HepG2 (cell line): ENCODE data around the gene PHLDB1. TPM values are rescaled to one million over a fixed set of nuclear protein-coding genes. Genes with fewer than 3 reads are reported as not detected.
"Not testable (repeated sequence)": the region's sequence is repeated elsewhere in the genome, so short reads cannot be mapped to it uniquely, and the experiment has no call there.

ENCODE experiments used
- ATAC-seq: fragments of 200-7000 bp; cut with Tn5 transposase; 3 replicates; pipeline ENCODE4 v1.9.1; 2020; ENCODE audit warnings: mild to moderate bottlenecking, moderate library complexity
- BruUV-seq: library from RNA; stranded (reverse); fragments of 400-500 nt; replicated peaks from 2 replicates; lab custom pipeline; 2021; lab: Mats Ljungman, UMichigan
- CTCF ChIA-PET: fragments of 300-600 bp; formaldehyde crosslinking; extraction: SDS; loops from one replicate; lab custom pipeline; 2021; ENCODE audit warnings: low total read pairs, inconsistent platforms, low intra/inter-chr PET ratio; lab: Yijun Ruan, JAX
- POLR2A ChIA-PET: fragments of 350-600 bp; sonication (Branson Sonifier 250); formaldehyde crosslinking; loops from one replicate; lab custom pipeline; 2020; ENCODE audit warnings: antibody characterized with exemption, inconsistent platforms; lab: Yijun Ruan, JAX
- DNase-seq: peaks from one replicate; pipeline ENCODE4 v3.0.0-alpha.2; 2015; ENCODE audit warnings: low spot score
- FAIRE-seq: peaks from 3 replicates; lab custom pipeline; 2011; peaks lifted over from hg19 to GRCh38; lab: Jason Lieb, UNC
- H2AFZ ChIP-seq: one replicate; pipeline ENCODE4 v1.6.1; 2011; ENCODE audit warnings: low read length, inconsistent platforms
- H3K27ac ChIP-seq: fragments of 300-600 bp; 3 replicates; pipeline ENCODE4 v1.8.0; 2011; ENCODE audit warnings: mixed run types, mild to moderate bottlenecking, mixed read lengths, low read length, inconsistent platforms; ENCODE audit not compliant: insufficient read depth; ENCODE audit errors: extremely low read length
- H3K27me3 ChIP-seq, 2 experiments: fragments of 200-600 bp in 1 of 2; 2 replicates in 1 of 2; 3 replicates in 1 of 2; pipeline versions ENCODE4 v1.6.0 to v1.8.0; 2011; ENCODE audit warnings: low read length in 2 of 2, mild to moderate bottlenecking in 2 of 2, moderate library complexity in 2 of 2, inconsistent platforms in 1 of 2; ENCODE audit not compliant: insufficient read depth in 2 of 2, control insufficient read depth in 1 of 2
- H3K36me3 ChIP-seq, 2 experiments: fragments of 200-600 bp in 1 of 2; replicated peaks in 1 of 2; 2 replicates in 1 of 2; 3 replicates in 1 of 2; pipeline versions ENCODE4 v1.5.1 to v1.8.0; 2011; ENCODE audit warnings: low read length in 2 of 2, inconsistent platforms in 1 of 2; ENCODE audit not compliant: insufficient read depth in 2 of 2, control insufficient read depth in 1 of 2
- H3K4me1 ChIP-seq: 2 replicates; pipeline ENCODE4 v1.5.1; 2012; ENCODE audit warnings: low read length, inconsistent platforms; ENCODE audit not compliant: insufficient read depth
- H3K4me2 ChIP-seq: 2 replicates; pipeline ENCODE4 v1.6.0; 2011; ENCODE audit warnings: low read depth, low read length, inconsistent platforms
- H3K4me3 ChIP-seq, 3 experiments: fragments of 200-600 bp in 1 of 3; sonication (generic), shearing (Covaris generic) in 1 of 3; replicated peaks in 1 of 3; 2 replicates each; pipeline ENCODE4 v1.5.1; 2011 to 2016; ENCODE audit warnings: low read length in 3 of 3, inconsistent platforms in 2 of 3, low read depth in 2 of 3, mild to moderate bottlenecking in 2 of 3, control low read depth in 1 of 3, mixed read lengths in 1 of 3; ENCODE audit not compliant: insufficient read depth in 1 of 3
- H3K79me2 ChIP-seq: one replicate; pipeline ENCODE4 v1.6.1; 2011; ENCODE audit warnings: low read length, inconsistent platforms; ENCODE audit not compliant: insufficient read depth
- H3K9ac ChIP-seq: 2 replicates; pipeline ENCODE4 v1.6.0; 2011; ENCODE audit warnings: mild to moderate bottlenecking, low read depth, low read length, inconsistent platforms; ENCODE audit not compliant: insufficient read depth
- H3K9me3 ChIP-seq: 2 replicates; pipeline ENCODE4 v1.5.1; 2012; ENCODE audit warnings: mild to moderate bottlenecking, low read length
- H4K20me1 ChIP-seq: 2 replicates; pipeline ENCODE4 v1.6.0; 2011; ENCODE audit warnings: inconsistent platforms, mild to moderate bottlenecking, low read length, moderate library complexity; ENCODE audit not compliant: insufficient read depth
- PHF21A ChIP-seq: sonication (generic); formaldehyde crosslinking; IDR thresholded peaks from 2 replicates; pipeline ENCODE4 v1.5.0; 2020; ENCODE audit warnings: mild to moderate bottlenecking, missing genetic modification reagents
- WGBS: methylation state at CpG from one replicate; pipeline ENCODE4 v1.1.6; 2017; ENCODE audit warnings: low lambda C conversion rate; 5-methylcytosine and 5-hydroxymethylcytosine counted together
- in situ Hi-C: cut with HindIII; loops from 2 replicates; pipeline ENCODE4 v1.10.0; 2017; ENCODE audit warnings: low pct_unique_long_range_greater_than_20kb; ENCODE audit not compliant: extremely low pct_ligation_motif_present
- intact Hi-C: fragments of 100-400 bp; cut with micrococcal nuclease; formaldehyde crosslinking; loops from one replicate; pipeline ENCODE4 v1.10.0; 2022; ENCODE audit not compliant: unreplicated experiment
- polyA plus RNA-seq, 8 experiments: library from polyadenylated mRNA; depleted of rRNA in 3 of 8; stranded (reverse) in 7 of 8; unstranded in 1 of 8; fragments of >200 nt; fragmentation: Illumina TruSeq in 4 of 8; extraction: Trizol in 4 of 8; gene quantifications; 2 replicates each; pipeline versions ENCODE4 v1.2.1 to v1.2.3, GENCODE V29; 2011 to 2016; ENCODE audit warnings: low read depth in 4 of 8, missing spikeins in 1 of 8, mixed read lengths in 1 of 8; ENCODE audit not compliant: insufficient read depth in 1 of 8
- total RNA-seq, 5 experiments: library from RNA; depleted of rRNA; stranded (reverse); fragments of >200 nt; fragmentation: Illumina TruSeq; extraction: Trizol; gene quantifications; 2 replicates each; pipeline ENCODE4 v1.2.3, GENCODE V29; 2016; ENCODE audit warnings: low read depth in 1 of 5
- TF ChIP-seq, protein P1 (sequence below): IDR thresholded peaks from 2 replicates; pipeline ENCODE4 v1.6.1; 2016

Gene PHLDB1
- total and polyA plus RNA-seq, 2 of the 13 experiments (the other 11 are each of a cell fraction or from before 2014, with no cell fraction given), result 13.8 to 14.2 TPM

GRCh38 chr11:118577995-118578394 is 29.4 kb upstream of the PHLDB1 start:
- in situ Hi-C loops, CTCF ChIA-PET: not testable (repeated sequence)
- peaks cover 88% of the 10 kb centered on the region for H3K79me2 ChIP-seq

GRCh38 chr11:118581057-118581456 is 26.4 kb upstream of the PHLDB1 start:
- Histone ChIP-seq H3K9me3 (no peaks in the 10 kb centered on the region), H4K20me1 (peaks cover 38% of the 10 kb centered on the region), H3K4me2 (no peak overlapping the region), H3K9ac (no peak overlapping the region), H3K4me1 (peaks cover 19% of the 10 kb centered on the region), H2AFZ (no peak overlapping the region), H3K36me3 (peaks cover 24 to 57% of the 10 kb centered on the region in 2 experiments), H3K27me3 (no peaks in the 10 kb centered on the region), H3K27ac (no peak overlapping the region), H3K79me2 (peaks cover 59% of the 10 kb centered on the region), H3K4me3 (no peak overlapping the region)
- BruUV-seq, result no TSS peak
- DNase-seq (no peak), ATAC-seq (no peak), FAIRE-seq (no peak)
- WGBS, result 96% methylated on average over 6 of the region's 6 CpGs
- ChIA-PET POLR2A (no interaction called here), CTCF (no interaction called here)
- intact Hi-C loops, result no loop called here
- in situ Hi-C loops, result no loop called here
- TF ChIP-seq, protein P1, sequence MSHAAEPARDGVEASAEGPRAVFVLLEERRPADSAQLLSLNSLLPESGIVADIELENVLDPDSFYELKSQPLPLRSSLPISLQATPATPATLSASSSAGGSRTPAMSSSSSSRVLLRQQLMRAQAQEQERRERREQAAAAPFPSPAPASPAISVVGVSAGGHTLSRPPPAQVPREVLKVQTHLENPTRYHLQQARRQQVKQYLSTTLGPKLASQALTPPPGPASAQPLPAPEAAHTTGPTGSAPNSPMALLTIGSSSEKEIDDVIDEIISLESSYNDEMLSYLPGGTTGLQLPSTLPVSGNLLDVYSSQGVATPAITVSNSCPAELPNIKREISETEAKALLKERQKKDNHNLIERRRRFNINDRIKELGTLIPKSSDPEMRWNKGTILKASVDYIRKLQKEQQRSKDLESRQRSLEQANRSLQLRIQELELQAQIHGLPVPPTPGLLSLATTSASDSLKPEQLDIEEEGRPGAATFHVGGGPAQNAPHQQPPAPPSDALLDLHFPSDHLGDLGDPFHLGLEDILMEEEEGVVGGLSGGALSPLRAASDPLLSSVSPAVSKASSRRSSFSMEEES (CRISPR knock-in tag), result no peak
- 0 out of 2 replicates have a peak, but pooled peaks have one; percentile 14 for TF ChIP-seq PHF21A

More at GRCh38 chr11:118577995-118578394, 29.4 kb upstream of the PHLDB1 start:
- H3K36me3 ChIP-seq, result peaks cover 12 to 28% of the 10 kb centered on the region in 2 experiments; a peak in 4 of 5 replicates
- H3K9ac ChIP-seq, FAIRE-seq, H3K4me3 ChIP-seq, H3K4me2 ChIP-seq, H2AFZ ChIP-seq, H3K27ac ChIP-seq, ATAC-seq, DNase-seq, POLR2A ChIA-PET, H3K27me3 ChIP-seq, BruUV-seq, intact Hi-C loops, H3K9me3 ChIP-seq: not testable (repeated sequence)
- peaks cover 66% of the 10 kb centered on the region for H4K20me1 ChIP-seq
- H3K4me1 ChIP-seq, result peaks cover 40% of the 10 kb centered on the region
